B cell (primary cell): ENCODE measurements around the gene LPCAT1. TPM values are rescaled to one million over a fixed set of nuclear protein-coding genes. Genes with fewer than 3 reads are reported as not detected.

ENCODE experiments used
- ATAC-seq: fragments of 200-7000 bp; cut with Tn5 transposase; one replicate; pipeline ENCODE4 v1.10.0; 2021; ENCODE audit warnings: low read depth, mild to moderate bottlenecking, moderate number of reproducible peaks, moderate library complexity
- CTCF ChIA-PET: fragments of 350-600 bp; sonication (Branson Sonifier 250); formaldehyde crosslinking; loops from one replicate; lab custom pipeline; 2021; ENCODE audit warnings: antibody characterized with exemption, inconsistent platforms; lab: Charles Lee
- POLR2A ChIA-PET: fragments of 350-600 bp; sonication (Branson Sonifier 250); formaldehyde crosslinking; loops from one replicate; lab custom pipeline; 2021; ENCODE audit warnings: antibody characterized with exemption; lab: Charles Lee
- DNase-seq: peaks from one replicate; pipeline ENCODE4 v3.0.0; 2013
- H2AFZ ChIP-seq: 2 replicates; pipeline ENCODE4 v1.6.1; 2012; ENCODE audit warnings: mild to moderate bottlenecking, low read depth, low read length; ENCODE audit not compliant: insufficient read depth, poor library complexity, severe bottlenecking
- H3K27ac ChIP-seq, 2 donors: 1 replicate in 1 of 2; 2 replicates in 1 of 2; pipeline ENCODE4 v1.5.1; 2012 to 2013; ENCODE audit warnings: low read length in 2 of 2, mild to moderate bottlenecking in 2 of 2, moderate library complexity in 1 of 2
- H3K27me3 ChIP-seq, 4 experiments: fragments of 200-600 bp in 1 of 4; sonication (generic) in 1 of 4; replicated peaks in 1 of 4; 1 replicate in 2 of 4; 2 replicates in 2 of 4; pipeline versions ENCODE4 v1.6.1 to v1.7.0; 2013 to 2016; ENCODE audit warnings: low read length in 3 of 4, mild to moderate bottlenecking in 2 of 4, mixed read lengths in 1 of 4, moderate library complexity in 1 of 4; ENCODE audit not compliant: insufficient read depth in 4 of 4, control insufficient read depth in 3 of 4; ENCODE audit errors: control extremely low read depth in 1 of 4
- H3K36me3 ChIP-seq, 2 experiments: replicated peaks in 1 of 2; 1 replicate in 1 of 2; 2 replicates in 1 of 2; pipeline versions ENCODE4 v1.6.1 to v1.7.1; 2013; ENCODE audit warnings: low read length in 1 of 2; ENCODE audit not compliant: insufficient read depth in 2 of 2, control insufficient read depth in 1 of 2; ENCODE audit errors: control extremely low read depth in 1 of 2, extremely low read depth in 1 of 2
- H3K4me1 ChIP-seq, 2 donors: fragments of 200-600 bp in 1 of 2; sonication (generic) in 1 of 2; 1 replicate in 1 of 2; 2 replicates in 1 of 2; pipeline versions ENCODE4 v1.5.1 to v1.6.1; 2013 to 2017; ENCODE audit warnings: low read length in 2 of 2; ENCODE audit not compliant: control insufficient read depth in 2 of 2, insufficient read depth in 2 of 2
- H3K4me2 ChIP-seq: replicated peaks from 2 replicates; pipeline ENCODE3; 2012; ENCODE audit warnings: mild to moderate bottlenecking, low read depth, low read length; ENCODE audit not compliant: poor library complexity, severe bottlenecking
- H3K4me3 ChIP-seq, 5 experiments: fragments of 200-600 bp in 1 of 5; sonication (generic) in 1 of 5; 1 replicate in 3 of 5; 2 replicates in 2 of 5; pipeline versions ENCODE4 v1.5.1 to v1.7.0; 2011 to 2016; ENCODE audit warnings: low read length in 4 of 5, mild to moderate bottlenecking in 4 of 5, low read depth in 2 of 5, control low read depth in 1 of 5, moderate library complexity in 1 of 5; ENCODE audit not compliant: insufficient read depth in 1 of 5; ENCODE audit errors: control extremely low read depth in 1 of 5, extremely low read depth in 1 of 5
- H3K79me2 ChIP-seq: fragments of 200-600 bp; sonication (generic); one replicate; pipeline ENCODE4 v1.6.0; 2016; ENCODE audit warnings: low read length; ENCODE audit not compliant: control insufficient read depth, insufficient read depth
- H3K9ac ChIP-seq: fragments of 200-600 bp; sonication (generic); 2 replicates; pipeline ENCODE4 v1.6.1; 2017; ENCODE audit warnings: mild to moderate bottlenecking, low read length, moderate library complexity
- H3K9me3 ChIP-seq, 3 donors: one replicate each; pipeline versions ENCODE4 v1.6.1 to v1.7.1; 2013; ENCODE audit warnings: low read length in 2 of 3; ENCODE audit not compliant: control insufficient read depth in 2 of 3, insufficient read depth in 1 of 3; ENCODE audit errors: control extremely low read depth in 1 of 3
- H4K20me1 ChIP-seq: 2 replicates; pipeline ENCODE4 v1.6.0; 2012; ENCODE audit warnings: mild to moderate bottlenecking, low read length; ENCODE audit not compliant: insufficient read depth, control insufficient read depth, poor library complexity, severe bottlenecking
- H3K27ac Mint-ChIP-seq: one replicate; pipeline ENCODE4 v1.8.0; 2021; ENCODE audit warnings: mixed read lengths
- H3K27me3 Mint-ChIP-seq: one replicate; pipeline ENCODE4 v1.8.0; 2021; ENCODE audit warnings: mixed read lengths
- H3K4me1 Mint-ChIP-seq: one replicate; pipeline ENCODE4 v1.8.0; 2021; ENCODE audit warnings: mixed read lengths
- H3K4me3 Mint-ChIP-seq: one replicate; pipeline ENCODE4 v1.8.0; 2021; ENCODE audit warnings: mixed read lengths
- H3K9me3 Mint-ChIP-seq: one replicate; pipeline ENCODE4 v1.8.0; 2022; ENCODE audit warnings: mixed read lengths; ENCODE audit not compliant: insufficient read depth
- CTCF ChIP-seq: fragments of 200-600 bp; IDR thresholded peaks from one replicate; pipeline ENCODE4 v1.8.0; 2022; ENCODE audit warnings: antibody characterized with exemption, mild to moderate bottlenecking
- EZH2 ChIP-seq: IDR thresholded peaks from 2 replicates; pipeline ENCODE4 v1.6.1; 2012; ENCODE audit warnings: borderline replicate concordance, low read depth, mild to moderate bottlenecking, moderate library complexity, low read length; ENCODE audit not compliant: insufficient read depth, poor library complexity, severe bottlenecking
- WGBS: methylation state at CpG from one replicate; pipeline ENCODE4 v1.1.5; 2013; ENCODE audit warnings: missing lambda C conversion rate; ENCODE audit not compliant: insufficient coverage; 5-methylcytosine and 5-hydroxymethylcytosine counted together
- intact Hi-C: fragments of 100-400 bp; cut with micrococcal nuclease; formaldehyde crosslinking; loops from one replicate; pipeline ENCODE4 v1.10.0; 2022
- polyA plus RNA-seq: library from polyadenylated mRNA; depleted of rRNA; stranded (reverse); fragments of >200 nt; gene quantifications from 2 replicates; pipeline ENCODE4 v1.2.3, GENCODE V29; 2012
- total RNA-seq, 2 donors: library from RNA; stranded (reverse); fragments of 120-200 nt in 1 of 2; gene quantifications; 1 replicate in 1 of 2; 2 replicates in 1 of 2; pipeline versions ENCODE4 v1.2.3 to v1.2.4, GENCODE V29; 2013 to 2022

LPCAT1 gene
- total and polyA plus RNA-seq, 2 donors (not counting 1 experiment from before 2014, with no cell fraction given), result 94.8 to 159 TPM

- Histone ChIP-seq H3K27ac (no peak overlapping the region), H3K4me2 (no peak overlapping the region), H3K9ac (no peak overlapping the region), H3K79me2 (no peaks in the 10 kb centered on the region), H3K4me1 (peaks cover 0 to 10% of the 10 kb centered on the region in 2 donors), H3K36me3 (no peaks in the 10 kb centered on the region), H4K20me1 (no peaks in the 10 kb centered on the region), H3K27me3 (no peaks in the 10 kb centered on the region), H3K4me3 (no peak overlapping the region), H3K9me3 (peaks cover 0 to 17% (median 0%) of the 10 kb centered on the region in 3 donors), H2AFZ (no peak overlapping the region)
- no peak for DNase-seq
- ChIA-PET CTCF (no interaction called here), POLR2A (no interaction called here)
- no peaks in the 10 kb centered on the region for H3K9me3 Mint-ChIP-seq
- intact Hi-C loops, result no loop called here
- no peak overlapping the region for H3K27ac Mint-ChIP-seq
- no peak for ATAC-seq
- 89% methylated on average over 1 of the region's 3 CpGs for WGBS
- TF ChIP-seq EZH2, result no peak
- TF ChIP-seq CTCF, result no peak
- H3K4me1 Mint-ChIP-seq, result peaks cover 20% of the 10 kb centered on the region
- H3K4me3 Mint-ChIP-seq, result no peak overlapping the region
- no peaks in the 10 kb centered on the region for H3K27me3 Mint-ChIP-seq
Observed at GRCh38 chr5:1542781-1543180, 19.0 kb upstream of the LPCAT1 start.

- Histone ChIP-seq H3K27me3 (no peaks in the 10 kb centered on the region), H3K9me3 (peaks cover 0 to 17% (median 0%) of the 10 kb centered on the region in 3 donors), H3K4me2 (no peak overlapping the region), H3K79me2 (no peaks in the 10 kb centered on the region), H3K4me1 (peaks cover 4 to 16% of the 10 kb centered on the region in 2 donors), H3K4me3 (no peak overlapping the region), H3K9ac (no peak overlapping the region), H2AFZ (no peak overlapping the region), H3K36me3 (no peaks in the 10 kb centered on the region), H3K27ac (no peak overlapping the region), H4K20me1 (no peaks in the 10 kb centered on the region)
- no peak for DNase-seq
- no peak for ATAC-seq
- ChIA-PET CTCF (interaction anchor here (0.7 kb wide), 1 partner anchor 38 kb away, joined by 3 read pairs; no protein-coding TSS in a partner anchor), POLR2A (no interaction called here)
- peaks cover 24% of the 10 kb centered on the region for H3K4me1 Mint-ChIP-seq
- 100% methylated on average over 1 of the region's 10 CpGs for WGBS
- intact Hi-C loops, result no loop called here
- H3K4me3 Mint-ChIP-seq, result no peak overlapping the region
- H3K9me3 Mint-ChIP-seq, result no peaks in the 10 kb centered on the region
- TF ChIP-seq EZH2 (no peak), CTCF (no peak)
- H3K27me3 Mint-ChIP-seq, result no peaks in the 10 kb centered on the region
- no peak overlapping the region for H3K27ac Mint-ChIP-seq
Observed at GRCh38 chr5:1541702-1542400, 18.1 kb upstream of the LPCAT1 start.
